Measurements from ENCODE around the gene FABP7. TPM values are rescaled to one million over a fixed set of nuclear protein-coding genes. Genes with fewer than 3 reads are reported as not detected.

Gene FABP7
- total and polyA plus RNA-seq, 4 donors: 0.03 to 10.4 TPM; not detected in 2

- H3K36me3 ChIP-seq (ENCODE audit: control insufficient read depth in 4 of 4, insufficient read depth in 4 of 4, low read length in 4 of 4): peaks cover 1 to 29% (median 13%) of the 10 kb centered on the region in 4 donors
- TF ChIP-seq CTCF (IDR thresholded peaks at IDR 0.05; ENCODE audit: control extremely low read depth, extremely low read depth): no peak
- H3K4me1 ChIP-seq (ENCODE audit: control insufficient read depth in 5 of 5, insufficient read depth in 5 of 5, low read length in 5 of 5): peaks cover 0 to 64% (median 7%) of the 10 kb centered on the region in 5 donors
- H3K4me3 ChIP-seq: no peak overlapping the region
- ATAC-seq (ENCODE audit: insufficient read depth, low FRiP score) (no peak), DNase-seq (no peak)
- H3K27ac ChIP-seq (ENCODE audit: low read depth in 1 of 2, low read length in 1 of 2): no peak overlapping the region
- 79 to 85% methylated on average over 1 of the region's 1 CpG for WGBS, 2 donors
- H3K9ac ChIP-seq (ENCODE audit: insufficient read depth in 1 of 2, low read length in 2 of 2): no peak overlapping the region
- H3K27me3 ChIP-seq (ENCODE audit: control insufficient read depth in 3 of 3, insufficient read depth in 3 of 3, low read length in 2 of 3): no peaks in the 10 kb centered on the region
- H3K9me3 ChIP-seq (ENCODE audit: control insufficient read depth in 4 of 4, insufficient read depth in 3 of 4, low read length in 3 of 4): no peaks in the 10 kb centered on the region
Measured at GRCh38 chr6:122801397-122801796, 21.9 kb downstream of the FABP7 start.

GRCh38 chr6:122803171-122803661, 23.7 kb downstream of the FABP7 start:
- Histone ChIP-seq H3K4me1 (ENCODE audit: control insufficient read depth in 5 of 5, insufficient read depth in 5 of 5, low read length in 5 of 5) (peaks cover 0 to 77% (median 4%) of the 10 kb centered on the region in 5 donors), H3K9me3 (ENCODE audit: control insufficient read depth in 4 of 4, insufficient read depth in 3 of 4, low read length in 3 of 4) (no peaks in the 10 kb centered on the region), H3K27ac (ENCODE audit: low read depth in 1 of 2, low read length in 1 of 2) (no peak overlapping the region), H3K27me3 (ENCODE audit: control insufficient read depth in 3 of 3, insufficient read depth in 3 of 3, low read length in 2 of 3) (no peaks in the 10 kb centered on the region), H3K4me3 (no peak overlapping the region), H3K36me3 (ENCODE audit: control insufficient read depth in 4 of 4, insufficient read depth in 4 of 4, low read length in 4 of 4) (peaks cover 2 to 18% (median 6%) of the 10 kb centered on the region in 4 donors), H3K9ac (ENCODE audit: insufficient read depth in 1 of 2, low read length in 2 of 2) (no peak overlapping the region)
- no peak for ATAC-seq (ENCODE audit: insufficient read depth, low FRiP score)
- 12 to 53% methylated on average over 4 of the region's 4 CpGs for WGBS, 2 donors
- TF ChIP-seq CTCF (IDR thresholded peaks at IDR 0.05; ENCODE audit: control extremely low read depth, extremely low read depth): no peak
- DNase-seq: peak; percentile 50 to 92 (median 90)

- Histone ChIP-seq H3K9me3 (ENCODE audit: control insufficient read depth in 4 of 4, insufficient read depth in 3 of 4, low read length in 3 of 4) (no peaks in the 10 kb centered on the region), H3K27me3 (ENCODE audit: control insufficient read depth in 3 of 3, insufficient read depth in 3 of 3, low read length in 2 of 3) (no peaks in the 10 kb centered on the region), H3K4me1 (ENCODE audit: control insufficient read depth in 5 of 5, insufficient read depth in 5 of 5, low read length in 5 of 5) (peaks cover 0 to 76% (median 0%) of the 10 kb centered on the region in 5 donors), H3K9ac (ENCODE audit: insufficient read depth in 1 of 2, low read length in 2 of 2) (no peak overlapping the region), H3K27ac (ENCODE audit: low read depth in 1 of 2, low read length in 1 of 2) (no peak overlapping the region), H3K4me3 (no peak overlapping the region), H3K36me3 (ENCODE audit: control insufficient read depth in 4 of 4, insufficient read depth in 4 of 4, low read length in 4 of 4) (peaks cover 2 to 15% (median 5%) of the 10 kb centered on the region in 4 donors)
- 80 to 92% methylated on average over 5 of the region's 5 CpGs for WGBS, 2 donors
- ATAC-seq (ENCODE audit: insufficient read depth, low FRiP score): no peak
- DNase-seq: peak; percentile 67 to 97 (median 94)
- TF ChIP-seq CTCF (IDR thresholded peaks at IDR 0.05; ENCODE audit: control extremely low read depth, extremely low read depth): no peak
Measured at GRCh38 chr6:122804962-122805485, 25.5 kb downstream of the FABP7 start.
